GM13976 (cell line): ENCODE results near the gene GDF2.

Experiments
- DNase-seq: peaks from one replicate; pipeline ENCODE4 v3.0.0; 2012; ENCODE audit warnings: low spot score
- in situ Hi-C: fragments of 300-500 bp; cut with MboI; formaldehyde crosslinking; loops from one replicate; pipeline ENCODE4 v1.12.0; 2022; ENCODE audit warnings: low sequenced_read_pairs, mixed read lengths, inconsistent platforms; ENCODE audit not compliant: unreplicated experiment
- TF ChIP-seq, protein P1 (sequence below): IDR thresholded peaks from 2 replicates; pipeline ENCODE4 v1.5.1; 2012; ENCODE audit warnings: borderline replicate concordance, mild to moderate bottlenecking; ENCODE audit not compliant: insufficient read depth; ENCODE audit errors: extremely low read depth, missing control alignments, control extremely low read depth

GDF2 gene

DNA sequence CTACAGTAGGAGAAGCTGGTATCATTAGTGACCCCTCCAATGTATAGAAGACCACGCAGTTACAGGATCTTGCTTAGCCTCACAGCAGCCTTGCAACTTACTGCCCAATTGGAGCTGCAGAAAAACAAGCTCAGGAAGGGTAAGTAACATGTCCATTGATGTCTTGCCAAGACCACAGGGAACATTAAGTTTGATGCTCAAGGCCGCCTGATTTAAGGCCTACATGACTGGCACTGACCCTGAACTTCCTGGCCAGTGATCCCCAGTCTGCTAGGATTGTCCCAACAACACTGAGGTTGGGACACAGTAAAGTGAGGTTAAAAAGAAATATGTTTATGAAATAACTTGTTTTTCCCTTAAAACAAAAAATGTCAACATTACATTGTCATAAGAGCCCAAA is 6.8 kb upstream of the GDF2 start:
- TF ChIP-seq, protein P1, sequence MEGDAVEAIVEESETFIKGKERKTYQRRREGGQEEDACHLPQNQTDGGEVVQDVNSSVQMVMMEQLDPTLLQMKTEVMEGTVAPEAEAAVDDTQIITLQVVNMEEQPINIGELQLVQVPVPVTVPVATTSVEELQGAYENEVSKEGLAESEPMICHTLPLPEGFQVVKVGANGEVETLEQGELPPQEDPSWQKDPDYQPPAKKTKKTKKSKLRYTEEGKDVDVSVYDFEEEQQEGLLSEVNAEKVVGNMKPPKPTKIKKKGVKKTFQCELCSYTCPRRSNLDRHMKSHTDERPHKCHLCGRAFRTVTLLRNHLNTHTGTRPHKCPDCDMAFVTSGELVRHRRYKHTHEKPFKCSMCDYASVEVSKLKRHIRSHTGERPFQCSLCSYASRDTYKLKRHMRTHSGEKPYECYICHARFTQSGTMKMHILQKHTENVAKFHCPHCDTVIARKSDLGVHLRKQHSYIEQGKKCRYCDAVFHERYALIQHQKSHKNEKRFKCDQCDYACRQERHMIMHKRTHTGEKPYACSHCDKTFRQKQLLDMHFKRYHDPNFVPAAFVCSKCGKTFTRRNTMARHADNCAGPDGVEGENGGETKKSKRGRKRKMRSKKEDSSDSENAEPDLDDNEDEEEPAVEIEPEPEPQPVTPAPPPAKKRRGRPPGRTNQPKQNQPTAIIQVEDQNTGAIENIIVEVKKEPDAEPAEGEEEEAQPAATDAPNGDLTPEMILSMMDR: no peak
- no peak for DNase-seq
- in situ Hi-C loops: no loop called here

DNA sequence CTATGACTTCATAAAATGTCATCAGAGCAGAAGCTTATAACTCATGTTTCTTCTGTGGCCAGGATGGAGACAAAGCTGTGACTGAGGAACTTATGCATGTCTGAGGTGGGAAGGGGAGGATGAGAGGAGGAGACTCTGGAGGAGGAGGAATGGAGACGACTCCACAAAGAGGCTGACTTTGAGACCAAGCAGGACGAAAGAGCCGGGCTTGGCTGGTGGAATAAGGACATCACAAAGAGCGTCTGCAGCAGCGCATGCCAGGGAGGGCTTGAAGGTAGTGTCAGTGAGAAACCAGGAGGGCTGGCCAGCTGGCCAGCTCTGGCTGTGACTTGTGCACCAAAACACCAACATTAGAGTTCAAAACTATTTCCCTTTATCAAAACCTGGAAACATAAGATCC is 6.1 kb upstream of the GDF2 start:
- in situ Hi-C loops: no loop called here
- DNase-seq: no peak
- TF ChIP-seq, protein P1: no peak

DNA sequence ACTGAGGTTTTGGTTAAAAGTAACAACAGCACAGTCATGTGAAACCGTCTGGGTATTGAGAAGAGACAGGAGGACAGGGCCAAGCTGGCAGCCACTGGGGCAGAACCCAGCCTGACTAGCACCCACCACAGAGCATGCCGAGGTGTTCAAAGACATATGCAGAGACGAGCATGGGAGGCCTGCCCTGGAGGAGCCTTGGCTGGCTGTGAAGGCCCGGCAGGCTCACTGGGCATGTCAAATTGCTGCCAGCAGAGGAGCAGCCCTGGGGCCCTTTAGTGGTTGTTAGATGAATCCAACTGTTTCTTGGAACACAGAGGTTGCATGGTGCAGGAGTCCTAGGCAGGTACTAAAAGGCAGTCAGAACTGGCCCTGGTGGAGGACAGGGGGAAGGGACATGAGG is 5.0 kb upstream of the GDF2 start:
- TF ChIP-seq, protein P1: no peak
- in situ Hi-C loops: no loop called here

DNA sequence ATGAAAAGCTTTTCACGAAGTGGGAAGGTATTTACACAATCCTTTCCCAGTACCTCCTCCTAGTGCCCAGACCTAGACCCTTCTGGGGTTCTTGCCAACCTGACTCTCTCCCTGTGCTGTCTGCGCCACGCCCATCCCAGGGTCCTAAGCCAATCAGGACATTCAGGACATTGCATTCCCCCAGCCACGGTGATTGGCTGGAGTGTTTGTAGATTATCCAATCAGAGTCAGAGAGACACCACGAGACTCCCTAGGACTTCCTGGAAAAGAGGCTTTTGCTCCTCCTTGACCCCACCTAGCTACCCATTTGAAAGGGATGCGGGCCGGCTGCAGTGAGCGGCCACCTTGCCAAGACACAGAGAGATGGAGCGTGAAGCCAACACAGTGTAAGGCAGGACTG is 3.5 kb upstream of the GDF2 start:
- in situ Hi-C loops: no loop called here
- TF ChIP-seq, protein P1: no peak
- no peak for DNase-seq

More for the DNA sequence above, 5.0 kb upstream of the GDF2 start:
- no peak for DNase-seq

DNA sequence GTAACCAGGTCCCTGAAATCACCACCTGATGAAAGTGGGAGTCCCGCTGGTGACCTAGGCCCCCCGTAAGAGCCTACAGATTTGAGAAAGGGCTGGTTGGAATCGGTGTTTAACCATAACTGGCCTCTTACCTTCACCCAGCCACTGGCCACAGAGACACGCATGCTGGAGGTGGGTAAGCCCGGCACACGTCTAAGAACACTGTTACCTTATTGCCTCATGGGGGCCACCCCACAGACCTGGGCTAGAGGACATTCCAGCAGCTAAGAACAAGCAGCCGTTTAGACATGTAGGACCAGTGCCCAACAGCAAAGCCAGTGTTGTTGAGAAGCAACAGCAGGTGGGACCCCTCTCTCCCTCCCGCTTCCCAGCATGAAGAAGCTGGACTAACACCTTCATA is 2.5 kb upstream of the GDF2 start:
- no peak for DNase-seq
- TF ChIP-seq, protein P1: no peak
- in situ Hi-C loops: no loop called here

DNA sequence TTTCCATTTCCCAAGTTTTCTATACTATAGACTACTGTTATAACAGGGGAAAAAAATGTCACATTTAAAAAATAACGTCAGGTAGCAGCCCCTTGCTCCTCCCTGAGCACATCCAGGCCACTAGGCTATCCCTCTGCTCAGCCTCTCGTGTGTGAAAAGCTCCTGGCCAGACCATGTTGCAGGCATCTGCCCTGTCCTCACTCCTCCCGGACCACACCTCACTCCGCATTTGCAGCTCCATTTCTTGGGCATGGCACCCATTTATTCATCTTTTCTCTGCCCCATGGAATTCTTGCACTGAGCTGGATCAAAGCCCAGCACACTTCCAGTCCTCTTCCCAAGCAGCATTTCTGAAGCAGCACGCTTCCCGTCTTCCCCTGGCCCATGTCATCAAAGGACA is 1.4 kb upstream of the GDF2 start:
- TF ChIP-seq, protein P1: no peak
- in situ Hi-C loops: no loop called here
- DNase-seq: no peak

DNA sequence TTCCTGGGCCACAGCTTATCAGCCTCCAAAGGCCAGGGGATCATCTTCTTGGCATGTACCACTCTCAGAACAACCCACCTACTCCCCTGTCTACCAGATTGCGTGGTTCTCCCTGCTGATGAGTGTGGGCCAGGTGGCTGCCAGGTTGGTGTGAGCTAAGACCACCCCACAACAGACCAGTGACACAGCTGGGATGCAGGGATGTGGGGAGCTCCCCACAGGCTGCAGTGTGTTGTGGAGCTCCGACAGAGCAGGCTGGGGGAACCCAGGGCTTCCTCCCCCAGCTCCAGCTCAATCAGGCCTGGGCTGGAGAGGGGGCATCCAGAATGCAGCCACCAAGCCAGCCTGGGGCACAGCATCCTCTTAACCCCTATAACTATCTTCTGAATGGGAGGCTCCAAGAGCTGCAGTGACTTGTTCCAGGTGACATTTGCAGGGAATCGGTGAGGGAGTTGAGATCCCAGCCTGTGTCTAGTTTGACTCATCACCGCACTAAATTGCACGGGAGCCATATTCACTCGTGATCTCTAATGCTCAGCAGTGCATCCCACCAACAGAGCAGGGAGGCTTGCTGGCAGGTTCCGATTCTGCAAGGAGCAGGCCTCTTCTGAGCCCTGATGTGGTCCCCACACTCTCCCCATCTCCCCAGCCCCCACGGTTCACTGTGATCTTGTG is 596 bp upstream of the GDF2 start:
- in situ Hi-C loops: no loop called here
- no peak for DNase-seq
- TF ChIP-seq, protein P1: no peak
